GM23338 (cell line): Measurements from ENCODE around the gene FGF11. TPM values are rescaled to one million over a fixed set of nuclear protein-coding genes. Genes with fewer than 3 reads are reported as not detected.
"Not testable (repeated sequence)": the region's sequence is repeated elsewhere in the genome, so short reads cannot be mapped to it uniquely, and the experiment has no call there.

ENCODE experiments used
- ATAC-seq: fragments of 200-7000 bp; cut with Tn5 transposase; 3 replicates; pipeline ENCODE4 v1.9.1; 2020
- DNase-seq: peaks from one replicate; pipeline ENCODE4 v3.0.0-alpha.2; 2015; ENCODE audit warnings: low spot score
- H2AFZ ChIP-seq: fragments of 200-600 bp; sonication (generic); 2 replicates; pipeline ENCODE4 v1.8.0; 2016; ENCODE audit warnings: antibody characterized with exemption, mild to moderate bottlenecking, moderate library complexity
- H3F3A ChIP-seq: fragments of 200-600 bp; sonication (generic); replicated peaks from 2 replicates; pipeline ENCODE4 v1.8.0; 2017; ENCODE audit warnings: antibody characterized with exemption, mixed run types, low read depth
- H3K27ac ChIP-seq: fragments of 200-600 bp; sonication (generic); 2 replicates; pipeline ENCODE4 v1.6.1; 2016; ENCODE audit warnings: low read depth
- H3K27me3 ChIP-seq: fragments of 200-600 bp; sonication (generic); 2 replicates; pipeline ENCODE4 v1.8.0; 2016; ENCODE audit warnings: mild to moderate bottlenecking, mixed run types, moderate library complexity; ENCODE audit not compliant: insufficient read depth
- H3K36me3 ChIP-seq: fragments of 200-600 bp; sonication (generic); 2 replicates; pipeline ENCODE4 v1.8.0; 2016; ENCODE audit warnings: mild to moderate bottlenecking; ENCODE audit not compliant: insufficient read depth
- H3K4me1 ChIP-seq: fragments of 200-600 bp; sonication (generic); 2 replicates; pipeline ENCODE4 v1.8.0; 2016; ENCODE audit warnings: mild to moderate bottlenecking, moderate library complexity; ENCODE audit not compliant: insufficient read depth
- H3K4me2 ChIP-seq: fragments of 200-600 bp; sonication (generic); 2 replicates; pipeline ENCODE4 v1.7.1; 2017; ENCODE audit warnings: mixed run types
- H3K4me3 ChIP-seq: fragments of 200-600 bp; sonication (generic); 2 replicates; pipeline ENCODE4 v1.6.1; 2016; ENCODE audit warnings: mixed run types
- H3K79me2 ChIP-seq: fragments of 200-600 bp; sonication (generic); replicated peaks from 2 replicates; pipeline ENCODE4 v1.8.0; 2017; ENCODE audit warnings: mild to moderate bottlenecking; ENCODE audit not compliant: insufficient read depth
- H3K9me2 ChIP-seq: fragments of 200-600 bp; sonication (generic); 2 replicates; pipeline ENCODE4 v1.8.0; 2017; ENCODE audit not compliant: insufficient read depth
- H4K20me1 ChIP-seq: fragments of 200-600 bp; sonication (generic); replicated peaks from 2 replicates; pipeline ENCODE4 v1.8.0; 2017; ENCODE audit warnings: mild to moderate bottlenecking; ENCODE audit not compliant: insufficient read depth
- H3K27ac Mint-ChIP-seq: 2 replicates; pipeline ENCODE4 v1.8.0; 2020; ENCODE audit warnings: inconsistent platforms, mild to moderate bottlenecking, moderate library complexity, mixed read lengths
- H3K27me3 Mint-ChIP-seq: 3 replicates; pipeline ENCODE4 v1.8.0; 2022; ENCODE audit warnings: low read depth, mild to moderate bottlenecking, moderate library complexity, mixed read lengths, inconsistent platforms; ENCODE audit not compliant: insufficient read depth, poor library complexity
- H3K36me3 Mint-ChIP-seq: 3 replicates; pipeline ENCODE4 v1.8.0; 2021; ENCODE audit warnings: low read depth, mild to moderate bottlenecking, inconsistent platforms, moderate library complexity, mixed read lengths
- H3K4me1 Mint-ChIP-seq: 3 replicates; pipeline ENCODE4 v1.8.0; 2020; ENCODE audit warnings: mild to moderate bottlenecking, inconsistent platforms, mixed read lengths
- H3K4me3 Mint-ChIP-seq: 3 replicates; pipeline ENCODE4 v1.8.0; 2021; ENCODE audit warnings: moderate library complexity, mild to moderate bottlenecking, inconsistent platforms, mixed read lengths
- H3K9me3 Mint-ChIP-seq: 3 replicates; pipeline ENCODE4 v1.8.0; 2020; ENCODE audit warnings: moderate library complexity, mild to moderate bottlenecking, inconsistent platforms, mixed read lengths
- EZH2 ChIP-seq: fragments of 200-600 bp; sonication (generic); IDR thresholded peaks from one replicate; pipeline ENCODE4 v1.8.0; 2017; ENCODE audit warnings: antibody characterized with exemption, mild to moderate bottlenecking, low read depth; ENCODE audit not compliant: unreplicated experiment
- JUNB ChIP-seq: IDR thresholded peaks from one replicate; pipeline ENCODE4 v1.6.1; 2016; ENCODE audit warnings: antibody characterized with exemption; ENCODE audit not compliant: unreplicated experiment
- STAT1 ChIP-seq: IDR thresholded peaks from one replicate; pipeline ENCODE4 v1.6.1; 2016; ENCODE audit warnings: antibody characterized with exemption; ENCODE audit not compliant: unreplicated experiment
- polyA plus RNA-seq: library from polyadenylated mRNA; unstranded; fragments of >200 nt; fragmentation: Nextera tagmentation; extraction: Ambion mirVana; gene quantifications from 2 replicates; pipeline ENCODE4 v1.2.1, GENCODE V29; 2016
- total RNA-seq: library from RNA; depleted of rRNA; stranded (reverse); fragments of >200 nt; shearing (Covaris generic); gene quantifications from 2 replicates; pipeline ENCODE4 v1.2.3, GENCODE V29; 2014
- TF ChIP-seq, protein P1 (sequence below), 2 experiments: fragments of 200-600 bp in 1 of 2; sonication (generic) in 1 of 2; conservative IDR thresholded peaks; 2 replicates each; pipeline versions ENCODE4 v1.5.1 to v1.6.1; 2016 to 2017; ENCODE audit warnings: antibody characterized with exemption in 2 of 2, low read depth in 2 of 2, mild to moderate bottlenecking in 2 of 2, moderate library complexity in 1 of 2

The FGF11 gene
- total and polyA plus RNA-seq, 2 experiments from 2014 or later: 11.1 to 16.6 TPM

DNA sequence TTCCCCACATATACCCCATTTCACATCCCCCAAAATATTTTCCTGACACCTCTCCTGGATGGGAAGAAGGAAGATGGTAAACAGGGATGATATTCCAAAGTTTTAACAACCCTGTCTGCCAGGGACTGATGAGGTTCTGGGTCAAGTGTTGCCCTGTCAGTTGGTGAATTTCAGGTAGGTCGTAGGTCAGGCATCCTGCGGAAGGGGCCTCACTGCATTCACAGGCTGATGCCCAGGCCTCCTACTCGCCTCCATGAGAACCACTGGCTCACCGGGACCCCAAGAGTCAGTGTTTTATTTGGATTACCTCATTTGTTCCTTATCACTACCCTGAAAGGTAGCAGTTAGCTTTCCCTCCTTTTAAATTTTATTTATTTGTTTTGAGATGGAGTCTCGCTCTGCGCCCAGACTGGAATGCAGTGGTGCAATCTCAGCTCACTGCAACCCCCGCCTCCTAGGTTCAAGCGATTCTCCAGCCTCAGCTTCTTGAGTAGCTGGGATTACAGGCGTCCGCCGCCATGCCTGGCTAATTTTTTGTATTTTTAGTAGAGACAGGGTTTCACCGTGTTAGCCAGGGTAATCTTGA lies 29.6 kb downstream of the FGF11 start:
- TF ChIP-seq STAT1: no peak
- TF ChIP-seq EZH2: no peak
- TF ChIP-seq, protein P1, sequence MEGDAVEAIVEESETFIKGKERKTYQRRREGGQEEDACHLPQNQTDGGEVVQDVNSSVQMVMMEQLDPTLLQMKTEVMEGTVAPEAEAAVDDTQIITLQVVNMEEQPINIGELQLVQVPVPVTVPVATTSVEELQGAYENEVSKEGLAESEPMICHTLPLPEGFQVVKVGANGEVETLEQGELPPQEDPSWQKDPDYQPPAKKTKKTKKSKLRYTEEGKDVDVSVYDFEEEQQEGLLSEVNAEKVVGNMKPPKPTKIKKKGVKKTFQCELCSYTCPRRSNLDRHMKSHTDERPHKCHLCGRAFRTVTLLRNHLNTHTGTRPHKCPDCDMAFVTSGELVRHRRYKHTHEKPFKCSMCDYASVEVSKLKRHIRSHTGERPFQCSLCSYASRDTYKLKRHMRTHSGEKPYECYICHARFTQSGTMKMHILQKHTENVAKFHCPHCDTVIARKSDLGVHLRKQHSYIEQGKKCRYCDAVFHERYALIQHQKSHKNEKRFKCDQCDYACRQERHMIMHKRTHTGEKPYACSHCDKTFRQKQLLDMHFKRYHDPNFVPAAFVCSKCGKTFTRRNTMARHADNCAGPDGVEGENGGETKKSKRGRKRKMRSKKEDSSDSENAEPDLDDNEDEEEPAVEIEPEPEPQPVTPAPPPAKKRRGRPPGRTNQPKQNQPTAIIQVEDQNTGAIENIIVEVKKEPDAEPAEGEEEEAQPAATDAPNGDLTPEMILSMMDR (conservative IDR thresholded peaks at IDR 0.05; ENCODE audit: low read depth in 2 of 2): no peak
- TF ChIP-seq JUNB: no peak
- H3K36me3 ChIP-seq: no peaks in the 10 kb centered on the region
- H3K4me1 ChIP-seq: peaks cover 4% of the 10 kb centered on the region; the same call in 1 of the 2 replicates
- H3K4me3 ChIP-seq: no peak overlapping the region
- ATAC-seq (no peak), DNase-seq (no peak)
- Mint-ChIP-seq H3K4me1 (peaks cover 8% of the 10 kb centered on the region; the same call in 2 of the 3 replicates), H3K27me3 (peaks cover 6% of the 10 kb centered on the region), H3K4me3 (no peak overlapping the region), H3K9me3 (no peaks in the 10 kb centered on the region), H3K27ac (no peak overlapping the region), H3K36me3 (peaks cover 6% of the 10 kb centered on the region)
- H3K27me3 ChIP-seq: no peaks in the 10 kb centered on the region
- H3K27ac ChIP-seq: no peak overlapping the region
- no peaks in the 10 kb centered on the region for H3K9me2 ChIP-seq
- H3F3A ChIP-seq: no peaks in the 10 kb centered on the region
- no peak overlapping the region for H3K4me2 ChIP-seq
- no peak overlapping the region for H2AFZ ChIP-seq
- peaks cover 14% of the 10 kb centered on the region; the same call in 1 of the 2 replicates for H3K79me2 ChIP-seq
- no peaks in the 10 kb centered on the region for H4K20me1 ChIP-seq

- not testable (repeated sequence) for H2AFZ ChIP-seq, H3F3A ChIP-seq, DNase-seq, H3K4me1 ChIP-seq, H3K27ac ChIP-seq, H3K4me2 ChIP-seq, H3K4me1 Mint-ChIP-seq, ATAC-seq, H3K4me3 ChIP-seq, H3K27me3 Mint-ChIP-seq, H3K9me2 ChIP-seq, H3K9me3 Mint-ChIP-seq, H3K36me3 Mint-ChIP-seq, H3K4me3 Mint-ChIP-seq, H4K20me1 ChIP-seq, H3K36me3 ChIP-seq, H3K27me3 ChIP-seq, H3K27ac Mint-ChIP-seq
- H3K79me2 ChIP-seq: peaks cover 19% of the 10 kb centered on the region; the same call in 1 of the 2 replicates
Measured at GRCh38 chr17:7469843-7470242, 30.5 kb downstream of the FGF11 start.

DNA sequence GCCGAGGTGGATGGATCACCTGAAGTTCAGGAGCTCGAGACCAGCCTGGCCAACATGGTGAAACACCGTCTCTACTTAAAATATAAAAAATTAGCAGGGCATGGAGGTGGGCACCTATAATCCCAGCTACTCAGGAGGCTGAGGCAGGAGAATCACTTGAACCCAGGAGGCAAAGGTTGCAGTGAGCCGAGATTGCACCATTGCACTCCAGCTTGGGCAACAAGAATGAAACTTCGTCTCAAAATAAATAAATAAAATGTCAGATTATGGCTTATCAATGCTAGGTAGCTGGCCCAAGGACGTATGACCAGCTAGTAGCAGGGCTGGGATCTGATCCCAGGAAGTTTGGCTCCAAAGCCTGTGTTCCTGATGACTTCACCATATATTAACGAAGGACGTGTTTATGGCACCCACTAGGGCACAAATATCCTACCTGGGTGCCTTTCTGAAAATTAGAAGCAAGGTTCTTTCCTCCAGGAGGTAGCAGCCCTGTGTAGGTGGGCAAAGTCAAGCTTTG lies 31.2 kb downstream of the FGF11 start:
- H3K27ac Mint-ChIP-seq, H4K20me1 ChIP-seq, H3K4me1 Mint-ChIP-seq: not testable (repeated sequence)

More for the DNA sequence above, 31.2 kb downstream of the FGF11 start:
- H3K27me3 Mint-ChIP-seq, H3K9me3 Mint-ChIP-seq, H3F3A ChIP-seq, H2AFZ ChIP-seq, DNase-seq, H3K4me3 Mint-ChIP-seq, H3K27me3 ChIP-seq, H3K9me2 ChIP-seq, H3K36me3 Mint-ChIP-seq, H3K4me2 ChIP-seq, H3K4me3 ChIP-seq, H3K4me1 ChIP-seq, H3K27ac ChIP-seq, ATAC-seq, H3K36me3 ChIP-seq: not testable (repeated sequence)
- H3K79me2 ChIP-seq: peaks cover 25% of the 10 kb centered on the region
